ENCODE results near the gene LINC01488. TPM values are rescaled to one million over a fixed set of nuclear protein-coding genes. Genes with fewer than 3 reads are reported as not detected.
A peak's percentile ranks its signal among the peaks of the same experiment; 100 is the strongest.

LINC01488 gene
- total RNA-seq, 2 experiments from 2014 or later, result not detected

DNA sequence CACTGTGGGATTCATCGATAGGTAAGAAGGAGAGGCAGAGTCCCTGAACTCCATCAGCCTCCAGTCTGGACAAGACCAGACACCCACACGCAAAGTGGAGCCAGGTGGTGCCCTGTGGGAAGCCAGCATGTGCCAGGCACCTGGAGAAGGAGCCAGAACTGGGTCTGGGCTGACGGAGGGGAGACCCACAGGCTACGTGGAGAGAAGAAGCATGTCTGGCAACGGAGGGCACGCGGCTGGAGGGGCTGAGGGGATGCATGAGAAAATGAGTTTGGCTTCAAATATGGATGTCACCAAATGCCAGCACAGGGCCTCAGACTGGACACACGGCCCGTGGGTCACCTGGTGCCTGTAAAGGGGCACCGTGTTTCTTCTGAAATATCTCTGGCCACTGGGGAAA, 55.7 kb downstream of the LINC01488 start:
- Histone ChIP-seq H3K9me3 (ENCODE audit: control insufficient read depth in 1 of 2, insufficient read depth in 1 of 2, low read length in 2 of 2) (no peaks in the 10 kb centered on the region), H3K4me3 (ENCODE audit: low read length) (no peak overlapping the region), H3K4me1 (ENCODE audit: insufficient read depth, low read length) (peaks cover 7% of the 10 kb centered on the region), H3K36me3 (ENCODE audit: insufficient read depth, low read length) (no peaks in the 10 kb centered on the region), H3K27me3 (ENCODE audit: control insufficient read depth in 1 of 2, insufficient read depth in 2 of 2, low read length in 2 of 2) (peaks cover 0 to 3% of the 10 kb centered on the region in 2 experiments), H3K27ac (ENCODE audit: low read depth in 1 of 2, low read length in 2 of 2) (no peak overlapping the region)
- ATAC-seq (ENCODE audit: poor library complexity) (no peak), DNase-seq (peak in 1 of 14 experiments; percentile 9)
- Mint-ChIP-seq H3K27ac (no peak overlapping the region), H3K4me1 (ENCODE audit: low read depth) (no peaks in the 10 kb centered on the region), H3K27me3 (peaks cover 5% of the 10 kb centered on the region), H3K36me3 (ENCODE audit: low read depth) (no peaks in the 10 kb centered on the region), H3K4me3 (no peak overlapping the region), H3K9me3 (no peaks in the 10 kb centered on the region)
- ChIA-PET CTCF (no interaction called here), POLR2A (no interaction called here)
- intact Hi-C loops (cut with DNase I, micrococcal nuclease), result no loop called here
- TF ChIP-seq CTCF (IDR thresholded peaks at IDR 0.05), result no peak

DNA sequence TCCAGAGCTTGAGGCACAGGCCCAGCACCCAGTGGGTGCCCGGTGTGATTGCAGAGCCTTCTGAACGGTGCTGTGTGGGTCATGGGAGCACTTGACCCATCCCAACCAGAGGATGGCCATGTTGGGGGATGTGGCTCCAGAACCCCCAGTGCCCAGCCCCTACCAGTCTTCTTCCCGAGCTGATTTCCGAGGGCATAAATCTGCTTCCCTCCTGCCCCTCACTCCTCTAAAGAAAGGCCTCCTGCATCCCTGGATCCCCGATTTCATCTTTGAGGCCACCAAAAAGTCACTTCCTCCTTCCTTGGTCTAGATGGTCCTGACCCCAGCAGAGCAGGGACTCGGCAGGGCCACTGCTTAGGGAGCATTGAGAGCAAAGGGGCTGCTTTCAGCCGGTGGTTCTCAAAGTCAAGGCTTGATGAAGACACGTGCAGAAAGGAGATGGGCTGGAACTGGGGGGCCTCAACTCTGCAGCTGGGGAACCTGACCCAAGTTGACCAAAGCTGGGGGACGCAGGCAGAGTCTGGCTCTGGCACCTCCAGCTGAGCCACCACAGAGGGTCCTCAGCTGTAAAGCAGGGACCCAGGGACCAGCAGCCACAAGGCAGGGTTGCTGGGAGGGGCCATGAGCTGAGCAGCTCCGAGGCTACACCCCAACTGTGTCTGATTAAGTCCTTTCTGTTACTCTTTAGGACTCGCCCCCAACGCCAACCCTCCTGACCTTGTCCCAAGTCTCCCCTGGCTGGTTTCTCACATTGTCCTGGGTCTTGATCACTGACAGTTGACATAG, 56.6 kb downstream of the LINC01488 start:
- intact Hi-C loops (cut with DNase I, micrococcal nuclease), result no loop called here
- Histone ChIP-seq H3K4me3 (ENCODE audit: low read length) (no peak overlapping the region), H3K36me3 (ENCODE audit: insufficient read depth, low read length) (no peaks in the 10 kb centered on the region), H3K27me3 (ENCODE audit: control insufficient read depth in 1 of 2, insufficient read depth in 2 of 2, low read length in 2 of 2) (peaks cover 0 to 3% of the 10 kb centered on the region in 2 experiments), H3K4me1 (ENCODE audit: insufficient read depth, low read length) (peaks cover 7% of the 10 kb centered on the region), H3K27ac (ENCODE audit: low read depth in 1 of 2, low read length in 2 of 2) (no peak overlapping the region), H3K9me3 (ENCODE audit: control insufficient read depth in 1 of 2, insufficient read depth in 1 of 2, low read length in 2 of 2) (no peaks in the 10 kb centered on the region)
- H3K36me3 Mint-ChIP-seq (ENCODE audit: low read depth), result no peaks in the 10 kb centered on the region
- ATAC-seq (ENCODE audit: poor library complexity) (no peak), DNase-seq (no peak)
- no peaks in the 10 kb centered on the region for H3K4me1 Mint-ChIP-seq (ENCODE audit: low read depth)
- H3K4me3 Mint-ChIP-seq, result no peak overlapping the region
- ChIA-PET CTCF (no interaction called here), POLR2A (no interaction called here)
- peaks cover 5% of the 10 kb centered on the region for H3K27me3 Mint-ChIP-seq
- no peak for TF ChIP-seq CTCF (IDR thresholded peaks at IDR 0.05)
- H3K9me3 Mint-ChIP-seq, result no peaks in the 10 kb centered on the region
- no peak overlapping the region for H3K27ac Mint-ChIP-seq

DNA sequence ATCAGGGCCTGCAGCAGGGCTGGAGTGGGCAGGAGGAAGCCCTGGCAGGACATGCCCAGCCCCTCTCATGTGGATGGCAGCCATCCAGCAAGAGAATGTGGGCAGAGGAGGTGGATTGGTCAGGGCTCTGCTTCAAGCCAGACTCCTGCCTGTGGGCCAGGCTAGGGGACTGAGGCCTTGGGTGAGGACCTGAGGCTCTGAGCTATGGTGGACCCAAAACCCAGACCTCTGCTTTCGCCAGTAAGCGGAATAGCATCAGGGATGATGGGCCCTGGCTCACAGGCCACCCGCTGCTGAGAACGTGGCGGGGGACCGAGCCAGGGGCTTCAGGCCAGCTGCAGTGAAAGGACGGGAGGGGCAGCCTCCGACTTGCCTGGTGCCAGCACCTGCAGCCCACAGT, 57.4 kb downstream of the LINC01488 start:
- Histone ChIP-seq H3K4me3 (ENCODE audit: low read length) (no peak overlapping the region), H3K9me3 (ENCODE audit: control insufficient read depth in 1 of 2, insufficient read depth in 1 of 2, low read length in 2 of 2) (no peaks in the 10 kb centered on the region), H3K27me3 (ENCODE audit: control insufficient read depth in 1 of 2, insufficient read depth in 2 of 2, low read length in 2 of 2) (peaks cover 0 to 3% of the 10 kb centered on the region in 2 experiments), H3K4me1 (ENCODE audit: insufficient read depth, low read length) (peaks cover 7% of the 10 kb centered on the region), H3K36me3 (ENCODE audit: insufficient read depth, low read length) (no peaks in the 10 kb centered on the region), H3K27ac (ENCODE audit: low read depth in 1 of 2, low read length in 2 of 2) (no peak overlapping the region)
- no peaks in the 10 kb centered on the region for H3K36me3 Mint-ChIP-seq (ENCODE audit: low read depth)
- H3K9me3 Mint-ChIP-seq, result no peaks in the 10 kb centered on the region
- ATAC-seq (ENCODE audit: poor library complexity) (no peak), DNase-seq (no peak)
- intact Hi-C loops (cut with DNase I, micrococcal nuclease), result no loop called here
- ChIA-PET POLR2A (no interaction called here), CTCF (no interaction called here)
- peaks cover 6% of the 10 kb centered on the region for H3K27me3 Mint-ChIP-seq
- no peak overlapping the region for H3K4me3 Mint-ChIP-seq
- TF ChIP-seq CTCF (IDR thresholded peaks at IDR 0.05), result no peak
- no peak overlapping the region for H3K27ac Mint-ChIP-seq
- H3K4me1 Mint-ChIP-seq (ENCODE audit: low read depth), result no peaks in the 10 kb centered on the region

Measured in CD4-positive, alpha-beta T cell (primary cell).